Activated T-helper 9 cell treated with anti-CD3 and anti-CD28 coated beads, Interleukin-2, amount 50 U/mL, for 16 hours (primary cell): ENCODE data around the gene FLT4.
A peak's percentile ranks its signal among the peaks of the same experiment; 100 is the strongest.

ENCODE experiments used
- DNase-seq: peaks from one replicate; pipeline ENCODE4 v3.0.0-alpha.2; 2020; ENCODE audit warnings: low read depth

The FLT4 gene

DNA sequence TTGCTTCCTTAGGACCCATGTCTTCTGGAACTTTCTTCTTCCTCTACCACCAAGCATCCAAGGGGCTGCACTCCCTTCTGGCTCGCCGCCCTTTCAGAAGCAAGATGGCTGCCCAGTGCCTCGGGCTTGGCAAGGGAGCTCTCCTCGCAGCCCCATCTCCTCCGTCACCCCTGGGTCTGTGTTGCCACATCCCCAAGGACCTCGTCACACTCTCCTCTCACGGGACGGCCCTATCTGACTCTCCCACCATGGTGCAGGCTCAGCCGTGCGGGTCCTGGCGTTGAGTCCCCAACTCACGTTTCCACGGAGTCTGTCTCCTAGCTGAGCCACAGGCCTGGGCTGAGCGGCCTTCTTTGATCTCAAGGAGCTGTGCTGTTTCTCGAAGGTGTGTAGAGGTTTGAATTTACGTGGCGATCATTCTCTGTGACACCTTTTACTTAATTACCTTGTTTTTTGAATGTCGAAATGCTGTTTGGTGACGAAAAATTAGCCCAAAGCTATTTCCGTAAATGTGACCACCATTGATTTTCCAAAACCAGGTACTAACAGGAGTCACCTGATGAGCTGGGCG lies 43.1 kb downstream of the FLT4 start:
- DNase-seq = no peak

DNA sequence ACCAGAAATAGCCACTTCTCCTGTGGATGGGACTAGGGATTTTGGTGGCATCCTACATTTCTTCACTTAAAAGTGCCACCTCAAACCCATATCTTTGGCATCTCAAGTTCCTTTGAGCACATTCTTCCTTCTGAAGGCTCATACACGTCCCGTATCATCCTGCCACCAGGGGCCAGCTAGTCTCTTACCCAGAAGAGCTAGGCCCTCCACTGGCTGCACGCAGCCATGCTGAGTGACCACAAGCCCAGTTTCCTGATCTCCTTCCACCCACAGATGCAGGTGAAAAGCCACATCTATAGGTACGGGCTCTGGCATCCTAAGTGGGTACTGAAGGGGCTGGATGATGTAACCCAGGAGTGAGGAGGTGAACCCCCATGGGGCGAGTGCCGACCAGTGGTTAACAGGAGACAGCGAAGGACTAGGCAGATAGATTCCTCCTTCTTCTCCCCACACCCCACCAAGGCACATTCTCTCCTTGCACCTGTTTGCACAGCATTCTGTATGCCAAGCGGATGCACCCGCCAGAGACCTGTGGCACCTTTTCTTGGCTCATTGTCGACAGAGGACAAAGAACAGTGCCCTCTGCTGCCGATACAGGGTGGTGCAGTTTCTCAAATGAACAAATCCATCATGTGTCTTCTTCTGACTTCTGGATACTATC lies 43.7 kb downstream of the FLT4 start:
- DNase-seq = peak; percentile 34

GRCh38 chr5:180604271-180604670 lies 45.1 kb downstream of the FLT4 start:
- no peak for DNase-seq

- DNase-seq = no peak
Measured at GRCh38 chr5:180603076-180603594, 46.3 kb downstream of the FLT4 start.

DNA sequence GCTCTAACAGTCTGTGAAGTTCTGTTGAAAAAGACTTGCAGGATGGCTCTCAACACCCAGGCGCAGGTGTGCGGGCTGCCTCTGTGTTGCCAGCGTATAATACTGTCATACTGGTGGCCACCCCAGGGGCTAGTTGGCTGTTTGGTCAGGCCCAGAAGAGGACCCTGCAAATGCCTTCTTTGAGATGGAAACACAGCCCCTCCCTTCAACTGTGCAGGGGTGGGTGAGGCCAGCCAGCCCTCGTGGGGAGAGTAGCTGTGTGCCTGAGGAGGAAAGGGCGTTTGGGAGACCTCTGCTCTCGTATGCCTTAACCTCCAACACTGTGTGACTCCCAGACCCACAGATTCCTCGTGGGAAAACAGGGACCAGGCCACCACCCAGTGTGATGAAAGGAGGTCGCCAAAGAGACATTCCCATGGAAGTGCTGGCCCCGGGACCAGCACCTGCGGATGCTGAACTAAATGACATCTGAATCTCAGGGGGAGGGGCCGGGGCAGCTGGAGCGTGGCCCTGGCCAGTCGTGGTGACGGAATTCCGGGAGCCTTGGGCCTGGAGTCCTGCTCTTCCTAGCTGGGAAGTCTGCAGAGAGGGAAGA lies 46.8 kb downstream of the FLT4 start:
- no peak for DNase-seq

GRCh38 chr5:180601591-180602480 lies 47.6 kb downstream of the FLT4 start:
- no peak for DNase-seq

DNA sequence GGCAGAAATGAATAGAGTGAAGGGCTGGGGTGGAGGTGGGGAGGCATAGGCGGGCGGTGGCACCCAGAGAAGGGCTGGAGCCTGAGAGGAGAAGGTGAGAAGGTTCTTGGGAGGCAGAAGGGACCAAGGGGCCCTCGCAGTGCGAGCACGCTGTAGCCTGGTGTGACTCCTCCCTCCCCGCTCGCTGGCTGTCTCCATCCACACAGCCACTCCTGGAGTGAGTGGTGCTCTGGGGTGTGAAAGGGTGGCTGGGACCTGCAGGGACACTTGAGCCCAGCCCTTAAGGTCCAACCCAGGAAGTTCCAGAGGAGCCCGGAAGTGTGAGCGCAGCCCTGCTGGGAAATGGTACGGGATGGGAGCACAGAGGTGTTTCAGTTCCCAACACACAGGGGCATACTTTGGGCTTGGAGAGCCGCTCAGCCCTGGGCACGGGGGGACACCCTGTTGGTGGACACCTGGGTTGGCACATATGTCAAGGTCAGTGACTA lies 48.8 kb downstream of the FLT4 start:
- no peak for DNase-seq

DNA sequence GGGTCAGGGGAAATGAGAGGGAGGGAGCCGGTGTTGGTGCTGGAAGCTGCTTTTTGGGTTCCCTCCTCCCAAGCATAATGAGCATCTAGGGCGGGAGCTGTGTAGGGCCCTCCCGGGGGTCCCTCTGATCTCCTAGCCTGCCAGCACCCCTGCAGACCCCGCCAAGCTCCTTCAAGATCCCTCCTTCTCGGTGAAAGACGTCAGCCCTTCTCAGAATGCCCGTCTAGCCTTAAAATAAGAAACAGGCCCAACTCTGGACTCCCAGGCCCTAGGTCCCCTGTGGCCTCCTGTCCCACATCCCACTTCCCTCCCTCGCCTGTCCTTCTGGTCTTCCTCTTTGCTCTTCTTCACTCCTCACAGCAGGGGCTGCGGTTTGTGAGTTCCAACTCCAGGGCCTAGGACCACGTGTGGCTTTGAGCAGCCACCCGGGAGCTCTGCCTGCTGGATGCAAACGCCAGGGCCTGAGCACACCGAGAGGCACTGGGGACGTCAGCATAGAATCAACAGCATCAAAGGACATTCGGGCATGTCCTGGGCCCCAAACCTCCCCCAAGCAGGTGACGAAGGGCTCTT lies 49.3 kb downstream of the FLT4 start:
- no peak for DNase-seq

DNA sequence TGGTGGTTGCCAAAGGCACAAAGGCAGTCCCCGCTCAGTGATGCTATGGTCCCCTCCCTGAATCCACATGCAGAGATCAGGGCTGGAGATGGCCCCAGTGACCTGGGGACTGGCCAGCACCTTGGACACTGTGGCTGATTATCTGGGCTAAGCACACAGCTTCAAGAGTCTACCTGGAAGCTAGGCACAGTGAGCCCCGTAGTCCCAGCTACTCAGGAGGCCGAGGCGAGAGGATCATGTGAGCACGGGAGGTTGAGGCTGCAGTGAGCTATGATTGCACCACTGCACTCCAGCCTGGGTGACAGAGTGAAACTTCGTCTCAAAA lies 49.8 kb downstream of the FLT4 start:
- DNase-seq = no peak

GRCh38 chr5:180598797-180599589 lies 50.4 kb downstream of the FLT4 start:
- no peak for DNase-seq

DNA sequence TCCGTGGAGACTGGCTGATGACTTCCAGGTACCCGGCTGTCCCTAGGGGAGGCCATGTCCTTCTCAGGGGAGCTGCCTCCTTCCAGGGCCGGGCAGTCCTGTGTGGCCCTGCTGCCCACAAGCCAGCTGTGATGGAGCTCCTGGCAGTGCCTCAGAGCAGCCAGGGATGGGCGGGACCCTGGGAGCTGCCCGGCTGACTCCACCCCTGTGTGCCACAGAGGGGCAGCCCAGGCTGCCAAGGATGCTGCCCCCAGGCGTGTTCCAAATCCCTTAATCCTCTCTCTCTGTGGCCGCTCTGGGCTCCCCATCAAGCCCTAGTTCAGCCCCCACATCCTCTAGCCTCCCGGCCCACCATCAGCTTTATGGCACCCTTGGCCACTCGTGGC lies 51.1 kb downstream of the FLT4 start:
- DNase-seq = no peak

DNA sequence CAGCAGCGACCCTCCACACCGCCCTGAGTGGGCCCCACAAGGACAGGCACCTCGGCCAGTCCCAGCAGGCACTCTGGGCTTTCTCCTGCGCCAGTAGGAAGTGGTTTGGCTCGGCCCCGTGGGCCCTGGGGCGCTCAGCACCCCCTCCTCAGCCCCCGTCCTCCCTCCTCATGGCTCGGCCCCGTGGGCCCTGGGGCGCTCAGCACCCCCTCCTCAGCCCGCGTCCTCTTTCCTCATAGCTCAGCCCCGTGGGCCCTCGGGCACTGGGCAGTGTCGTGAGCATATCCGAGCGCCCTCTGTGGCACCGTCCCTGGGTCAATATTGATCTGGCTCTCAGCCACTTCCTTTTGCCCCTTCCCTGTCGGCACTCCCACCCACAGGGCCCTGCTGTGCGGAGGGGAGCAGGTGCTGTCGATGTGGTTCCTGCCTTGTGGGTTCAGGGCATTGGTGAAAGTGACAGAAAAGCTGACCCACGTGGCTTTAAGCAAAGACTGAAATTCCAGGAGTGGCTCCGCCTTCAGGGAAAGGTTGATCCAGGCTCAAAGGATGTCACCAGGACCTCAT lies 52.6 kb downstream of the FLT4 start:
- no peak for DNase-seq

DNA sequence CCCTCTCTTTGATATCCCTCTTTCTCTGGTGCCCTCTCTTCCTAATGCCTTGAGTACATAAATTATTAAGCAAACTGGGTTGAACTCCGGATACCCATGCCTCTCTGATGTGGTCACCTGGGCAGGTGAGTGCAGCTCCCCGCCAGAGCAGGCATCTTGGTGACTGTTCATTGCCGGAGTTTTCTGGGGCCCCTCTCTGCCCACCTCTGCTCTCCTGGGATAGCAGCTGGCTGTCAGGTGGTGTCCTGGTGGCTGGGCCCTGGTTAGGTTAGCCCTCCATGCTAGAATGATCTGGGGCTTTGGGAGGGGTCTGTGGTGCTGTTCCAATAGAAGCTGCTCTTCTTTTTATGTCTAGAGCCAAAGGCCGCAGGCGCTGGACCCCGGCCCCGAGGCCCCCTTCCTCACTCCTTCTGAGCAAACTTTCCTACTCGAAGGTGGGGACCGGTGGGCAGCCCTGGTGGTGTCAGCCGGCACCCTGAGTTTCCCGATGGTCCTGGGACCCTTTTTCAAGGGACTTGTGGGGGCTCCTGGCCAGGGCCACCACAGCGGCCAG lies 53.2 kb downstream of the FLT4 start:
- no peak for DNase-seq

- no peak for DNase-seq
Measured at GRCh38 chr5:180595381-180596114, 53.9 kb downstream of the FLT4 start.

DNA sequence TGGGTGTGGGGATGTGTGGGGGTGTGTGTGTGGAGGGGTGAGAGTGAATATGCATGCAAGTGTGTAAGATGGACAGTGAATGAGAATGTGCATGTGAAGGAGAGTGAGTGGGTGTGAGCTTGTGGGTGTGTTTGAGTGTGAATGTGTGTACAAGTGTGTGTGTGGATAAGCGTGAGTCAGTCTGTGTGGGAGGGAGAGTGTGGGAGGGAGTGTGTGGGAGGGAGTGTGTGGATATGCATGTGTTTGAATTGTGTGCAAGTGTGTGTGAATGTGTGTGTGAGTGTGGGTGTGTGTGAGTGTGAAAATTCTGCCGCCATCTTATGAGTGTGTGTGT lies 54.4 kb downstream of the FLT4 start:
- DNase-seq = no peak

- DNase-seq = no peak
Measured at GRCh38 chr5:180594311-180595045, 54.9 kb downstream of the FLT4 start.

DNA sequence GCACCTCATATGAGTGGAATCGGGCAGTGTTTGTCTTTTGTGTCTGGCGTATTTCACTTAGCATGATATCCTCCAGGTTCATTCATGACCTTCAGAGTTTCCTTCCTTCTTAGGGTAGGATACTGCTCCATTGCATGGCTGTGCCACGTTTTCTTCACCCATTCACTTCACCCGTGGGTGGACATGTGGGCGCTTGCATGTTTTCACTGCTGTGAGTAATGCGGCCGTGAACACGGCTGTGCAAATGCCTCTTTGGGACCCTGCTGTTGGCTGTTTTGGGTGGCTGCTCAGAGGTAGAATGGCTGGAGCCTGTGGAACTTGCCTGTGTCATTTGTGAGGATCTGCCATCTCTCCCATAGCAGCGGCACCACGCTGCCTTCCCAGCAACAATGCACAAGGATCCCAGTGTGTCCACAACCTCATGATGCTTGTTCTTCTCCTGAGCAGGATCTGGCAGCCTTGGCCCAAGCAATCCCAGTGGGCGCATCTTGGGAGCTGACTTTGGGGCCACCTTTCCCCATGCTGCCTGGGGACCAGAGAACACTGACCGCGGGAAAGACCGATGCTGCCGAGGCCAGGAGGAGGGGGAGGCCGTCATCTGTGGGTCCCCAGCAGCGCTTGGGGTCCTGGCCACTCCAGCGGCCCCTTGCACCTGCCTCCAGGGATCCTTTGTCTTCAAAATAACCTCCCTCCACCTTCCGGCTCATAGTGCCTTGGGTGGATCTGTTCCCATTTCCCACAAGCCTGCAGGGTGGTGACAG lies 55.8 kb downstream of the FLT4 start:
- DNase-seq = no peak

DNA sequence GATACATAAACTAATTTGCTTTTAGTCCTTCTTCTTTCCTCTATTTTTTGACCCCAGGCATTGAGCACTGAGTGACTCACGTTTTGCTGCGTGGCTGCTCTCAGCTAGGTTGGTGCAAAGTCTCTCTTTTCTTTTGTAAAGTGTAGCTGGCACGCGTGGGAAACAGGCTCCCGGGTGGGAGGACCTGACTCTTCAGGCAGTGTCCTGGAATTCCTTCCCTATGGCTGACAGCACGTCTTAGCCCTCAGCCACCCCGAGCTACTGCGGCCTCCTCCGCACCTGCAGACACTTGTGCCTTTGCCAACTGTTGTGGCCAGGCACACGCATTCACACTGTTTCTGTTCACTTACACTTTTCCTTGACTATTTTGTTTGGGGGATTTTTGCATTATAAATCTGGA lies 57.2 kb downstream of the FLT4 start:
- DNase-seq = no peak
